GM18507 (cell line): ENCODE data around the gene ZFPM1.
"Not testable (repeated sequence)": the region's sequence is repeated elsewhere in the genome, so short reads cannot be mapped to it uniquely, and the experiment has no call there.

Source experiments
- DNase-seq: peaks from one replicate; pipeline ENCODE4 v3.0.0; 2011; ENCODE audit warnings: low read depth; ENCODE audit not compliant: insufficient read length; ENCODE audit errors: extremely low spot score
- FAIRE-seq: peaks from 2 replicates; lab custom pipeline; 2011; peaks lifted over from hg19 to GRCh38; lab: Jason Lieb, UNC

ZFPM1 gene

GRCh38 chr16:88507231-88507743 lies 54.2 kb downstream of the ZFPM1 start:
- DNase-seq (no peak), FAIRE-seq (no peak)

- DNase-seq (no peak), FAIRE-seq (no peak)
Measured at GRCh38 chr16:88508376-88508867, 55.3 kb downstream of the ZFPM1 start.

- DNase-seq: no peak
- FAIRE-seq: no peak
Measured at GRCh38 chr16:88508868-88509748, 56.0 kb downstream of the ZFPM1 start.

GRCh38 chr16:88509749-88510069 lies 56.6 kb downstream of the ZFPM1 start:
- DNase-seq: no peak
- no peak for FAIRE-seq

GRCh38 chr16:88510091-88510994 lies 57.3 kb downstream of the ZFPM1 start:
- FAIRE-seq: no peak
- DNase-seq: no peak

- FAIRE-seq (no peak), DNase-seq (no peak)
Measured at GRCh38 chr16:88511060-88511459, 58.0 kb downstream of the ZFPM1 start.

GRCh38 chr16:88511906-88512305 lies 58.8 kb downstream of the ZFPM1 start:
- DNase-seq: no peak
- FAIRE-seq: no peak

- FAIRE-seq (no peak), DNase-seq (no peak)
Measured at GRCh38 chr16:88512728-88513696, 59.9 kb downstream of the ZFPM1 start.

GRCh38 chr16:88514070-88514469 lies 61.0 kb downstream of the ZFPM1 start:
- DNase-seq (no peak), FAIRE-seq (no peak)

- FAIRE-seq: no peak
Measured at GRCh38 chr16:88514526-88515232, 61.6 kb downstream of the ZFPM1 start.

GRCh38 chr16:88515371-88515770 lies 62.3 kb downstream of the ZFPM1 start:
- FAIRE-seq (no peak), DNase-seq (no peak)

More at GRCh38 chr16:88514526-88515232, 61.6 kb downstream of the ZFPM1 start:
- no peak for DNase-seq

- no peak for DNase-seq
- no peak for FAIRE-seq
Measured at GRCh38 chr16:88515925-88516594, 63.0 kb downstream of the ZFPM1 start.

GRCh38 chr16:88516601-88517061 lies 63.6 kb downstream of the ZFPM1 start:
- no peak for DNase-seq
- FAIRE-seq: no peak

- FAIRE-seq, DNase-seq: not testable (repeated sequence)
Measured at GRCh38 chr16:88517208-88517774, 64.2 kb downstream of the ZFPM1 start.

GRCh38 chr16:88518411-88519111 lies 65.5 kb downstream of the ZFPM1 start:
- DNase-seq, FAIRE-seq: not testable (repeated sequence)

GRCh38 chr16:88519240-88519639 lies 66.2 kb downstream of the ZFPM1 start:
- DNase-seq: no peak
- no peak for FAIRE-seq
